ENCODE data around the gene ITPK1.

ITPK1 gene

DNA sequence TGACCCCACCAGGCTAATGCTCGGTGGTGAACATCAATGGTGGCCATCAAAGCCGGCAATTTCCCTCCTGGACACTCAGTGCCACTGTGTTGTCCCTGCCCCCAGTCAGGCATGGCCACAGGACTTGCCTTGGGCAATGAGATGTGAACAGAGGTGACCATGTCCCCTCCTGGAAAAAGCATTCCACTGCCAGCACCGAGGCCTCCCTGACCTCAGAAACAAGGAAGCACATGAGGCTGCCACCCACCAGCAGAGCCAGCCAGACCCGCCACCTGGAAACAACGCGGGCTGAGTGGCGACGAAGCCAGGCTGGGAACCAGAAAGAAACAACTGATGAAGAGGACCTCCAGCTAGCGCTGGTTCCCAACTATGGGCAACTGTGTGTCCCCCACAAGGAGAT, 31.8 kb downstream of the ITPK1 start:
- Histone ChIP-seq H3K79me2 (ENCODE audit: control insufficient read depth, insufficient read depth, low read length, unreplicated experiment) (peaks cover 3% of the 10 kb centered on the region), H3K4me1 (ENCODE audit: control insufficient read depth, insufficient read depth, low read length, unreplicated experiment) (peaks cover 14% of the 10 kb centered on the region), H3K27me3 (ENCODE audit: insufficient read depth, low read length) (no peaks in the 10 kb centered on the region), H3K36me3 (ENCODE audit: insufficient read depth, low read length) (no peaks in the 10 kb centered on the region), H3K4me3 (ENCODE audit: low read depth, low read length) (no peak overlapping the region), H2AFZ (ENCODE audit: low read length, unreplicated experiment) (no peak overlapping the region), H3K27ac (ENCODE audit: low read depth, low read length) (no peak overlapping the region)

DNA sequence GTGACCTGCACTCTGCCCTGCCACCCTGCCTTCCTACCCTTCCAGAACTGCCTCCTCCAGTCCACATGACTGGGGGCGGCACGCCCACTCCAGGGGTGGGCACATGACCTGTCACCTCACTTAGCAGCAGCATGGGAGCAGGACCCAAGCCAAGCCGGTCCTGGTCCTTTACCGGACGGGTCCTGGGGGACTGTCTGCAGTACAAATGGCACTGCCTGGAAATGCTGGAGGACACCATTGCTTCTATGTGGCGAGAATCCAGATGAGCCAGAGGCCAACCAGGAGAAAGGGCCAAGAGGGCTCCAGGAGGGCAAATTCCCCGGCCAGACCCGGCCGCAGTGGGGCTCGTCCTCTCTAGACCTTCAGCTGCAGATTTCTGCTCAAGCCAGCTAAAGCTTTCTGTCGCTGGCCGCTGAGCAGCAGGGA, 33.1 kb downstream of the ITPK1 start:
- Histone ChIP-seq H3K4me3 (ENCODE audit: low read depth, low read length) (no peak overlapping the region), H3K27me3 (ENCODE audit: insufficient read depth, low read length) (no peaks in the 10 kb centered on the region), H2AFZ (ENCODE audit: low read length, unreplicated experiment) (no peak overlapping the region), H3K79me2 (ENCODE audit: control insufficient read depth, insufficient read depth, low read length, unreplicated experiment) (peaks cover 3% of the 10 kb centered on the region), H3K27ac (ENCODE audit: low read depth, low read length) (no peak overlapping the region), H3K36me3 (ENCODE audit: insufficient read depth, low read length) (no peaks in the 10 kb centered on the region), H3K4me1 (ENCODE audit: control insufficient read depth, insufficient read depth, low read length, unreplicated experiment) (peaks cover 21% of the 10 kb centered on the region)

DNA sequence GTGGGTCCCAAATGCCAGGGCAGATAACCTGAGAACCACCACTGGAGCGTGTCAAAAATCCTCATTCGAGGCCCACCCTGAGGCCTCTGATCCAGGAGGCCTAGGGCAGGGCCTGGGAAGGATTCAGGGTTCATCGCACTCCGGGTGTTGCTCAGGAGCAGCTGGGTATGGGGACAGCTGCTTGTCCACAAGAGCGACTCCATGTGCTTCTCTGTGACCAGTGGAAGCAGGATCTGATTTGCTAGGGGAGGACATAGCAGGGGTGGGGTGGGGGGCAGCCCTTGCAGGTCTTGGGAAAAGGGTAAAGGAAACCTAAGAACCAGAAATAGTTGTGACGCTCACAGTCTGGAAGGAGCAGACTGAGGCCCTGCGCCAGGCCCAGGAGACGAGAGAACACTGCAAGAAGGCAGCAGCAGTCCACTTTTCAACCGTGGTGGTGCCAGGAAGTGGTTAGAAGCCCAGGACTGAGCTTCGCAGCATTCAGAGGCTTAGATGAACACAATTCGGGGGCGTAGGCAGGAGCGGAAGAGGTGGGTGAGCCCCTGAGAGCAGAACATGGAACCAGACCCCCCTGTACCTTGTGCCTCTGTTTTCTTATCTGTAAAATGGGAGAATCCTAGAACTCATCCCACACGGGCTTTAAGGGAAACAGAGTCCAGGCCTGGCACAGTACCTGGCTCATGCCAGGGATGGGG, 33.7 kb downstream of the ITPK1 start:
- Histone ChIP-seq H3K27ac (ENCODE audit: low read depth, low read length) (no peak overlapping the region), H3K27me3 (ENCODE audit: insufficient read depth, low read length) (no peaks in the 10 kb centered on the region), H3K4me1 (ENCODE audit: control insufficient read depth, insufficient read depth, low read length, unreplicated experiment) (peaks cover 21% of the 10 kb centered on the region), H2AFZ (ENCODE audit: low read length, unreplicated experiment) (no peak overlapping the region), H3K79me2 (ENCODE audit: control insufficient read depth, insufficient read depth, low read length, unreplicated experiment) (peaks cover 3% of the 10 kb centered on the region), H3K4me3 (ENCODE audit: low read depth, low read length) (no peak overlapping the region), H3K36me3 (ENCODE audit: insufficient read depth, low read length) (no peaks in the 10 kb centered on the region)

DNA sequence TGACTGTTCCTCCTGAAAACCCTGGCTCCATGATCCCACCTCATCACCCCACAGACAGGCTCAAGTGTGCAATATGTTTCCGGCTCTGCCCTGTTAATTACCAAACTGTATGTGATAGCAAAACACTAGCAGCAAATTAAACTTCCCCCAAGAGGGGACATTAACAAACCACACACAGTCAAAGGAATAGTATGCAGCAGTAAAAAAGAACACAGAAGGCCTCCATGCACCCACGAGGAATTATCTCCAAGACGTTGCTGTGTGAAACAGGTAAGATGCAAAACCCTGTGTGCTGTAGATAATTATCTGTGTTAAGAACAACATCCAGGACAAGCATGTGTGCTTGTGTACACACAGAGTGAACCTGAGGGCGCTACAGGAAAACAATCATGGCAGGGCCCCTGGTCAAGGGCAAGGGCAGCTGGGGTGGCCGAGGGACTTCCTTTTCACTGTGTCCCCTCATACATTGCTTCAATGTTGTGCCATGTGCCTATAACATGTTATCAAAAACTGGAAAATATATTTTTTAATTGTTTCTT, 35.8 kb downstream of the ITPK1 start:
- no peak overlapping the region for H2AFZ ChIP-seq (ENCODE audit: low read length, unreplicated experiment)
- no peak overlapping the region for H3K4me3 ChIP-seq (ENCODE audit: low read depth, low read length)
- no peaks in the 10 kb centered on the region for H3K79me2 ChIP-seq (ENCODE audit: control insufficient read depth, insufficient read depth, low read length, unreplicated experiment)
- no peaks in the 10 kb centered on the region for H3K36me3 ChIP-seq (ENCODE audit: insufficient read depth, low read length)
- no peaks in the 10 kb centered on the region for H3K27me3 ChIP-seq (ENCODE audit: insufficient read depth, low read length)
- H3K27ac ChIP-seq (ENCODE audit: low read depth, low read length) = no peak overlapping the region
- H3K4me1 ChIP-seq (ENCODE audit: control insufficient read depth, insufficient read depth, low read length, unreplicated experiment) = peaks cover 13% of the 10 kb centered on the region

DNA sequence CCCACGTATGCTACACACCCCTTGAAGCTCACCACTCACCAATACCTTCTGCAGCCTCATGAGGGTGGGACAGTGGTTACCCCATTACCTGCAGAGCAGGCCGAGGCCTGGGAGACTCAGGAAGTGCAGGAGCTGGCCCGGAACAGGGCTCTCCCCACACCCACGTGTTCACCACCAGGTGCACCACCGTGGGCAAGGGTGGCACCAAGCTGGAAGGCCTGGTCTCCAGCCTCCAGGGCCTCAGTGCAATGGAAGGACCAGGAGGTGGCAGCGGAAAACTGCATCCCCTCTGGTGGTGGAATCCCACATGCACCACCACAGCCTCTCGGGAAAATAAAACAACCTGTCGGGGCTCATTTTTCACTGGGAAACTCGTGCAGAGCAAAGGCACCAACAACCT, 36.4 kb downstream of the ITPK1 start:
- no peaks in the 10 kb centered on the region for H3K79me2 ChIP-seq (ENCODE audit: control insufficient read depth, insufficient read depth, low read length, unreplicated experiment)
- peak overlapping the region; percentile 19; the same call in 1 of the 2 replicates for H3K27ac ChIP-seq (ENCODE audit: low read depth, low read length)
- no peaks in the 10 kb centered on the region for H3K36me3 ChIP-seq (ENCODE audit: insufficient read depth, low read length)
- no peak overlapping the region for H2AFZ ChIP-seq (ENCODE audit: low read length, unreplicated experiment)
- H3K4me1 ChIP-seq (ENCODE audit: control insufficient read depth, insufficient read depth, low read length, unreplicated experiment) = peaks cover 17% of the 10 kb centered on the region
- no peak overlapping the region for H3K4me3 ChIP-seq (ENCODE audit: low read depth, low read length)
- no peaks in the 10 kb centered on the region for H3K27me3 ChIP-seq (ENCODE audit: insufficient read depth, low read length)

DNA sequence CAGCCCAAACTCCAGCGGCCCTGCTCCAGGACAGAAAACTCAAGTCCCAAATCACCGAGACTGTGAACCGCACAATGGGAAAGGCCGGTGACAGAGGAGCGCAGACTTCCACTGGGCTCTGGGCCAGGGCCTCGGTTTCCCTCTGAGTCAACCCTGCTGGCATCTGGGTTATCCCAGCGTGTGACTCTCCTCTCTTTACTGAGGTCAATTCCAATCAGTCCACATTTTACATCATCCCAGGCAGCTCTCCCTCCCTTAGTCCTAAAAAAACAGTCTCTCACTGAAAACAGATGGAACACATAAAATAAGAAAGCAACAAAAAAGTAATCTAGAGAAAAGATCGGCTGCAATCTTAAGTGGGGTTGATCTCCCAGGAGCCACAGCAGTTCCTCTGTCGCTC, 36.9 kb downstream of the ITPK1 start:
- no peaks in the 10 kb centered on the region for H3K36me3 ChIP-seq (ENCODE audit: insufficient read depth, low read length)
- H3K27me3 ChIP-seq (ENCODE audit: insufficient read depth, low read length) = no peaks in the 10 kb centered on the region
- H3K4me3 ChIP-seq (ENCODE audit: low read depth, low read length) = 0 out of 2 replicates have a peak overlapping the region, but pooled peaks have one; percentile 19
- H3K4me1 ChIP-seq (ENCODE audit: control insufficient read depth, insufficient read depth, low read length, unreplicated experiment) = peaks cover 22% of the 10 kb centered on the region
- H3K79me2 ChIP-seq (ENCODE audit: control insufficient read depth, insufficient read depth, low read length, unreplicated experiment) = no peaks in the 10 kb centered on the region
- no peak overlapping the region for H2AFZ ChIP-seq (ENCODE audit: low read length, unreplicated experiment)
- peak overlapping the region; percentile 19; the same call in 1 of the 2 replicates for H3K27ac ChIP-seq (ENCODE audit: low read depth, low read length)

DNA sequence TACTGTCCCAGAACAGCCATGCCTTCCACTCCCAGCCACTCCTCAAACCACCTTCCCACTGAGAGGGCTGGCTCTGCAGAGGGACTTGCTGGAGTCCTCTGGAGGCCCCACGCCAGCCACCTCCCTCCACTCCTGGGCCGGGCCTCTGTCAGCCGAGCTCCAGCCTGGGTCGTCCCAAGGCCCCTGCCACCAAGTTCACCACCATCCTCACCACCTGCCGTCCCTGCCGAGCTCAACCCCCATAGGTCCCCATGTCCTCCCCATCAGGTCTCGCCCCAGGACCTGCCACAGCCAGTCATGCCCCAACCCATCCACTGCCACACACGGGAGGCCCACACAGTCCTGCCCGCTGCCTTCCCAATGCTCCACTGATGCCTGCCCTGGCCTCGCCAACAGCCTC, 39.0 kb downstream of the ITPK1 start:
- Histone ChIP-seq H3K27me3 (ENCODE audit: insufficient read depth, low read length) (no peaks in the 10 kb centered on the region), H3K27ac (ENCODE audit: low read depth, low read length) (no peak overlapping the region), H3K36me3 (ENCODE audit: insufficient read depth, low read length) (no peaks in the 10 kb centered on the region), H2AFZ (ENCODE audit: low read length, unreplicated experiment) (no peak overlapping the region), H3K79me2 (ENCODE audit: control insufficient read depth, insufficient read depth, low read length, unreplicated experiment) (no peaks in the 10 kb centered on the region), H3K4me3 (ENCODE audit: low read depth, low read length) (no peak overlapping the region), H3K4me1 (ENCODE audit: control insufficient read depth, insufficient read depth, low read length, unreplicated experiment) (peaks cover 38% of the 10 kb centered on the region)

DNA sequence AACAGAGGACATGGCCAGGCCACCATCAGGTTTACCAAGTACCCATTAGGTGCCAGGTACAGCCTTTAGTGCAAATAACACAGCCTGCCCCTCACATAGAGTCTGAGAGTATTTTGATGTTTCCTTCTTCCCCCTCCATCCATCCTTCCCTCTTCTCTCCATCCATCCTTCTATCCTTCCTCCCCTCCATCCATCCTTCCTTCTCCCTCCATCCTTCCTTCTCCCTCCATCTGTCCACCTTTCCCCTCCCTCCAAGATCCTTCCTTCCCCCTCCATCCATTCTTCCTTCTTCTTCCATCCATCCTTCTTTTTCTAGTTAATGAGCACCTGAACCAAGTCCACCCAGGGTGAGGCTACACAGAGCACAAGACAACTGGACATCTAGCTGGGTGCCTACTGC, 39.8 kb downstream of the ITPK1 start:
- Histone ChIP-seq H3K79me2 (ENCODE audit: control insufficient read depth, insufficient read depth, low read length, unreplicated experiment) (no peaks in the 10 kb centered on the region), H3K4me1 (ENCODE audit: control insufficient read depth, insufficient read depth, low read length, unreplicated experiment) (peaks cover 38% of the 10 kb centered on the region), H3K4me3 (ENCODE audit: low read depth, low read length) (no peak overlapping the region), H2AFZ (ENCODE audit: low read length, unreplicated experiment) (no peak overlapping the region), H3K36me3 (ENCODE audit: insufficient read depth, low read length) (no peaks in the 10 kb centered on the region), H3K27ac (ENCODE audit: low read depth, low read length) (no peak overlapping the region), H3K27me3 (ENCODE audit: insufficient read depth, low read length) (no peaks in the 10 kb centered on the region)

DNA sequence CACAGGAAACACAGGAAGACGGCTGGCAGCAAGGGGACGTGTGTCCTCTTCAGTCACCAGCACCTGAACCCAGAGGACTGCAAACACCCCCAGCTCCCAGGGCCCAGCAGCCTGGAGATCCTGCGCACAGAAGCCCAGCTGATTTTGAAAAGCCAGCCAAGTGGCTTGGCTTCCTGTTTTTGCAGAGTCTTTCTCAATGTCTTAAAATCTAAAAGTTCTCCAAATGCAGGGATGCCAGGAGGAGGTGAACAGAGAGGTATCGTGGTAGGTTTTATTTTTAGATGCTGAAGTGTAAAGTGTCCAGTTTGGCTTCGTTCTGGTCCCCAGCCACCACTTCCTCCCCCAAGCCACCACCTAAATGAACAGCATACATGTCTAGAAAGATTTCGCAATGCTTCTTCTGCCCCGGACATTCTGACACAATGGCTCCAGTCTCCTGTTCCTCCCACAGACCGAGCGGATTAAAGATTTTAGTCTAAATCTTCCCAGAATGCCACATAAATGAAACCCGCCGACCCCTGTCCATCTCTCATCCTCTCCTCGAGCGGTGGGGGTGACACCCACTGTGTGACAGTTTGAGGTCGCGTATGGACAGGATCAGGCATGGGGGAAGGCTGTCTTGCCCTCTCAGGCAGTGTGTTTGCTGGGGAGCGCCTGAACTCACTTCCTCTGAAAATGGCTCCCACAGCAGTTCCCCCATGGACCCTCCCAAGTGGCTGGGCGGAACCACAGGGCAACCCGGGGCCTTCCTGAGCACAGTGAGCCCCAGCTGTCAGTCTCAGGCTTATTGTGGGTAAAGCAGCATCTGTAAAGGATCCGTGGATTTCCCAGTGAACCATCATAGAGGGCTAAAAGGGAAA, 41.6 kb downstream of the ITPK1 start:
- Histone ChIP-seq H3K4me1 (ENCODE audit: control insufficient read depth, insufficient read depth, low read length, unreplicated experiment) (peaks cover 35% of the 10 kb centered on the region), H3K36me3 (ENCODE audit: insufficient read depth, low read length) (no peaks in the 10 kb centered on the region), H3K79me2 (ENCODE audit: control insufficient read depth, insufficient read depth, low read length, unreplicated experiment) (no peaks in the 10 kb centered on the region), H3K27ac (ENCODE audit: low read depth, low read length) (peak overlapping the region; percentile 37), H3K4me3 (ENCODE audit: low read depth, low read length) (no peak overlapping the region), H3K27me3 (ENCODE audit: insufficient read depth, low read length) (no peaks in the 10 kb centered on the region), H2AFZ (ENCODE audit: low read length, unreplicated experiment) (no peak overlapping the region)

DNA sequence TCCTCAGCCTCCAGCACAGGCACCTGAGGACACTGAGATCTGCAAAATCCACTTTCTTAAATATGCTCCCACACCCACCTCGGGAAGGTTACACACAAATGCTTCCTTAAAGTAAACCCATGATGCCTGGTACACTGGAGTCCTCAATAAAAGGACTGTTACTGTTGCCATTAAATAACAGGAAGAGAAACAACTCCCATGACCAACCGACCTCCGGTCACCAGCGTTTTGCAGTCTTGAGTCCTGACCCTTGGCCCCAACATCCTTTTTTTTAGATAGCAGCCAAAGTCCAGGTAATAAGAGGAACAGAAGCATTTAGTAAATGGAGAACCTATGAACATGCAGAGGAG, 42.4 kb downstream of the ITPK1 start:
- Histone ChIP-seq H3K4me3 (ENCODE audit: low read depth, low read length) (no peak overlapping the region), H3K4me1 (ENCODE audit: control insufficient read depth, insufficient read depth, low read length, unreplicated experiment) (peaks cover 27% of the 10 kb centered on the region), H3K36me3 (ENCODE audit: insufficient read depth, low read length) (no peaks in the 10 kb centered on the region), H3K79me2 (ENCODE audit: control insufficient read depth, insufficient read depth, low read length, unreplicated experiment) (no peaks in the 10 kb centered on the region), H3K27me3 (ENCODE audit: insufficient read depth, low read length) (no peaks in the 10 kb centered on the region), H3K27ac (ENCODE audit: low read depth, low read length) (no peak overlapping the region), H2AFZ (ENCODE audit: low read length, unreplicated experiment) (no peak overlapping the region)

Data from ACC112 (cell line).